Measurements from ENCODE around the gene LUZP4. TPM values are rescaled to one million over a fixed set of nuclear protein-coding genes. Genes with fewer than 3 reads are reported as not detected.

Gene LUZP4
- total RNA-seq, 1 experiment from 2014 or later = not detected

GRCh38 chrX:115333446-115333845 is 43.9 kb downstream of the LUZP4 start:
- no TSS peak for BruUV-seq (replicated peaks)
- DNase-seq = no peak
- H3K36me3 Mint-ChIP-seq (ENCODE audit: insufficient read depth, unreplicated experiment) = no peaks in the 10 kb centered on the region
- TF ChIP-seq CTCF (IDR thresholded peaks at IDR 0.05; ENCODE audit: unreplicated experiment) = no peak
- CTCF ChIA-PET = interaction anchor here (0.6 kb wide), 1 partner anchor 165 kb away, joined by 3 read pairs; no protein-coding TSS in a partner anchor
- no peaks in the 10 kb centered on the region for H3K4me1 Mint-ChIP-seq (ENCODE audit: low read depth, unreplicated experiment)
- intact Hi-C loops (cut with micrococcal nuclease; ENCODE audit: unreplicated experiment) = loop anchor here (5.0 kb wide), 1 partner anchor 214 kb away; no protein-coding TSS in a partner anchor
- H3K27ac Mint-ChIP-seq (ENCODE audit: unreplicated experiment) = no peak overlapping the region
- no peaks in the 10 kb centered on the region for H3K9me3 Mint-ChIP-seq (ENCODE audit: low read depth, unreplicated experiment)
- no peaks in the 10 kb centered on the region for H3K27me3 Mint-ChIP-seq (ENCODE audit: unreplicated experiment)
- H3K4me3 Mint-ChIP-seq (ENCODE audit: low read depth, unreplicated experiment) = no peak overlapping the region

GRCh38 chrX:115337491-115338144 is 48.1 kb downstream of the LUZP4 start:
- intact Hi-C loops (cut with micrococcal nuclease; ENCODE audit: unreplicated experiment) = no loop called here
- no peak for DNase-seq
- CTCF ChIA-PET = interaction anchor here (1.0 kb wide), 1 partner anchor 311 kb away, joined by 3 read pairs; no protein-coding TSS in a partner anchor
- Mint-ChIP-seq H3K27me3 (ENCODE audit: unreplicated experiment) (no peaks in the 10 kb centered on the region), H3K4me3 (ENCODE audit: low read depth, unreplicated experiment) (no peak overlapping the region), H3K9me3 (ENCODE audit: low read depth, unreplicated experiment) (no peaks in the 10 kb centered on the region), H3K36me3 (ENCODE audit: insufficient read depth, unreplicated experiment) (no peaks in the 10 kb centered on the region), H3K27ac (ENCODE audit: unreplicated experiment) (no peak overlapping the region), H3K4me1 (ENCODE audit: low read depth, unreplicated experiment) (no peaks in the 10 kb centered on the region)
- BruUV-seq (replicated peaks) = no TSS peak
- no peak for TF ChIP-seq CTCF (IDR thresholded peaks at IDR 0.05; ENCODE audit: unreplicated experiment)

- no peaks in the 10 kb centered on the region for H3K36me3 Mint-ChIP-seq (ENCODE audit: insufficient read depth, unreplicated experiment)
- no TSS peak for BruUV-seq (replicated peaks)
- intact Hi-C loops (cut with micrococcal nuclease; ENCODE audit: unreplicated experiment) = no loop called here
- no peak for DNase-seq
- CTCF ChIA-PET = no interaction called here
- no peaks in the 10 kb centered on the region for H3K9me3 Mint-ChIP-seq (ENCODE audit: low read depth, unreplicated experiment)
- H3K27me3 Mint-ChIP-seq (ENCODE audit: unreplicated experiment) = no peaks in the 10 kb centered on the region
- no peak overlapping the region for H3K4me3 Mint-ChIP-seq (ENCODE audit: low read depth, unreplicated experiment)
- no peaks in the 10 kb centered on the region for H3K4me1 Mint-ChIP-seq (ENCODE audit: low read depth, unreplicated experiment)
- TF ChIP-seq CTCF (IDR thresholded peaks at IDR 0.05; ENCODE audit: unreplicated experiment) = no peak
- no peak overlapping the region for H3K27ac Mint-ChIP-seq (ENCODE audit: unreplicated experiment)
Observed at GRCh38 chrX:115339441-115340025, 50.0 kb downstream of the LUZP4 start.

- Mint-ChIP-seq H3K27me3 (ENCODE audit: unreplicated experiment) (no peaks in the 10 kb centered on the region), H3K27ac (ENCODE audit: unreplicated experiment) (no peak overlapping the region), H3K36me3 (ENCODE audit: insufficient read depth, unreplicated experiment) (no peaks in the 10 kb centered on the region), H3K4me1 (ENCODE audit: low read depth, unreplicated experiment) (peaks cover 11% of the 10 kb centered on the region), H3K9me3 (ENCODE audit: low read depth, unreplicated experiment) (no peaks in the 10 kb centered on the region), H3K4me3 (ENCODE audit: low read depth, unreplicated experiment) (no peak overlapping the region)
- intact Hi-C loops (cut with micrococcal nuclease; ENCODE audit: unreplicated experiment) = no loop called here
- CTCF ChIA-PET = no interaction called here
- no peak for TF ChIP-seq CTCF (IDR thresholded peaks at IDR 0.05; ENCODE audit: unreplicated experiment)
- DNase-seq = no peak
- BruUV-seq (replicated peaks) = no TSS peak
Observed at GRCh38 chrX:115341421-115341820, 51.9 kb downstream of the LUZP4 start.
